Muscle of leg (tissue), 11 donors: ENCODE results near the gene RASAL3. TPM values are rescaled to one million over a fixed set of nuclear protein-coding genes. Genes with fewer than 3 reads are reported as not detected.
"Not testable (repeated sequence)": the region's sequence is repeated elsewhere in the genome, so short reads cannot be mapped to it uniquely, and the experiment has no call there.

ENCODE experiments used
- DNase-seq: peaks from one replicate; pipeline ENCODE4 v3.0.0; 2013
- H3K27ac ChIP-seq: one replicate; pipeline ENCODE4 v1.5.1; 2013; ENCODE audit warnings: mild to moderate bottlenecking, low read length, control low read depth
- H3K27me3 ChIP-seq: one replicate; pipeline ENCODE4 v1.6.1; 2013; ENCODE audit warnings: low read length; ENCODE audit not compliant: control insufficient read depth, insufficient read depth
- H3K36me3 ChIP-seq: one replicate; pipeline ENCODE4 v1.6.1; 2013; ENCODE audit warnings: low read length; ENCODE audit not compliant: control insufficient read depth, insufficient read depth
- H3K4me1 ChIP-seq: one replicate; pipeline ENCODE4 v1.6.1; 2013; ENCODE audit warnings: low read length; ENCODE audit not compliant: control insufficient read depth, insufficient read depth
- H3K4me3 ChIP-seq: one replicate; pipeline ENCODE4 v1.5.1; 2013; ENCODE audit warnings: low read length, control low read depth
- H3K9me3 ChIP-seq: replicated peaks from 2 replicates; pipeline ENCODE4 v1.6.1; 2013; ENCODE audit warnings: low read depth, low read length; ENCODE audit not compliant: control insufficient read depth
- WGBS: methylation state at CpG from one replicate; pipeline ENCODE4 v1.1.5; 2013; ENCODE audit warnings: missing lambda C conversion rate; ENCODE audit not compliant: insufficient coverage; 5-methylcytosine and 5-hydroxymethylcytosine counted together
- polyA plus RNA-seq, 8 donors: library from polyadenylated mRNA; unstranded; fragments of 120-200 nt; gene quantifications; one replicate each; pipeline versions ENCODE4 v1.2.1 to v1.2.3, GENCODE V29; 2013; ENCODE audit warnings: inconsistent platforms in 1 of 8, low replicate concordance in 1 of 8; ENCODE audit not compliant: insufficient read length in 8 of 8, insufficient read depth in 1 of 8
- total RNA-seq: library from RNA; stranded (reverse); fragments of 120-200 nt; gene quantifications from one replicate; pipeline ENCODE4 v1.2.4, GENCODE V29; 2013

Gene RASAL3
- total and polyA plus RNA-seq, 9 donors, result 0.71 to 2.0 (median 1.0) TPM

DNA sequence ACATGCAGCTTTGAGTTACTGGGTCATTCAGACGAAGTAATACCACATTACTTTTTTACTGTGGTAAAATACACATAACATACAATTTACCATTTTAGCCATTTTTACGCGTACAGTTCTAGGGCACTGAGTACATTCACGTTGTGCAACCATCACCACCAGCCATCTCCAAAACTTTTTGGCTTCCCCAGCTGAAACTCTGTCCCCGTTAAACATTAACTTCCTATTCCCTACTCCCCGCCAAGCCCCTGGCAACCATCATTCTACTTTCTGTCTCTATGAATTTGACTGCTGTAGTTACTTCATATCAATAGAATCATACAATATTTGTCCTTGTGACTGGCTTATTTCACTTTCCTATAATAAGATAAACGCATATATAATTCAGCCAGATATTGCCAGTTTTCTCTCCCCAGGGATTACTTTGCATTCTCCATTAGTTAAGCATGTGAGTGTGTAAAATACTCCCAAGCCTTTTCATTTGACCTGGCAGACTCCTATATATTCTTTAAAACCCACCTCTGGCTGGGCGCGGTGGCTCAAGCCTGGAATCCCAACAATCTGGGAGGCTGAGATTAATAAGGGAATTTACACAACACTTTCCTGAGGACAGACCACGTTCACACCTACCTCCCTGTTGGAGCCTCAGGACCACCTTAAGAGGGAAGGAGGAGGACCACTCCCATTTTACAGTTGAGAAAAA lies 34.0 kb upstream of the RASAL3 start:
- H3K4me3 ChIP-seq, result no peak overlapping the region
- DNase-seq, result no peak
- peaks cover 9% of the 10 kb centered on the region for H3K27me3 ChIP-seq
- WGBS, result 58% methylated on average over 5 of the region's 10 CpGs
- H3K9me3 ChIP-seq, result no peaks in the 10 kb centered on the region
- no peak overlapping the region for H3K27ac ChIP-seq
- H3K4me1 ChIP-seq, result no peaks in the 10 kb centered on the region
- H3K36me3 ChIP-seq, result no peaks in the 10 kb centered on the region

DNA sequence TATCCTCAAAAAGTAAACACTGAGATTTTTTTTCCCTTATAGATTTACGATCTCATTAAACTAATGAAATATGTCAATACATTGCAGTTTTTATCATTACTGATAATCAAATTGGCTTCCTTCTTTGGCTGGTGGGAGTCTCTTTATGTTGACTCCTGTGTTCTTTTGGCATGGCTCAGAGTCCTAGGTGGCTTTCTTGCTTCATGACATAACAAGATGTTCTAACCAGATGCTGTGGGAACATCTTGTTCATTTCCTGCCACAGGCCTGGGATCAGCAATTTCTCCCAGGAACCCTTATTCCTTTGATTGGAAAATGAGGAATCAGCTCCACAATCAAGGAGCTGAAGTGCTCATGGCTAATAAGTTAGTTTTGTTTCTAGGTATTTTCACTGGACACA lies 30.8 kb upstream of the RASAL3 start:
- Histone ChIP-seq H3K4me3 (no peak overlapping the region), H3K27me3 (peaks cover 5% of the 10 kb centered on the region), H3K4me1 (no peaks in the 10 kb centered on the region), H3K27ac (no peak overlapping the region), H3K36me3 (no peaks in the 10 kb centered on the region), H3K9me3 (no peaks in the 10 kb centered on the region)
- no CpG with 5 or more reads among the region's 1 CpG for WGBS
- DNase-seq, result no peak

- no peaks in the 10 kb centered on the region for H3K27me3 ChIP-seq
- peak; percentile 48 for DNase-seq
- H3K4me3 ChIP-seq, result no peak overlapping the region
- H3K9me3 ChIP-seq, result peaks cover 2% of the 10 kb centered on the region
- H3K4me1 ChIP-seq, result peaks cover 6% of the 10 kb centered on the region
- 42% methylated on average over 7 of the region's 13 CpGs for WGBS
- no peak overlapping the region for H3K27ac ChIP-seq
- H3K36me3 ChIP-seq, result no peaks in the 10 kb centered on the region
Measured at GRCh38 chr19:15488489-15489226, 24.3 kb upstream of the RASAL3 start.

- no peak for DNase-seq
- Histone ChIP-seq H3K4me1 (peaks cover 6% of the 10 kb centered on the region), H3K27ac (no peak overlapping the region), H3K9me3 (peaks cover 2% of the 10 kb centered on the region), H3K36me3 (no peaks in the 10 kb centered on the region), H3K4me3 (no peak overlapping the region), H3K27me3 (no peaks in the 10 kb centered on the region)
- 96% methylated on average over 2 of the region's 4 CpGs for WGBS
Measured at GRCh38 chr19:15487038-15487437, 22.7 kb upstream of the RASAL3 start.

GRCh38 chr19:15485768-15486167 lies 21.4 kb upstream of the RASAL3 start:
- H3K27me3 ChIP-seq, H3K4me3 ChIP-seq, H3K9me3 ChIP-seq, H3K4me1 ChIP-seq, DNase-seq, H3K27ac ChIP-seq, H3K36me3 ChIP-seq: not testable (repeated sequence)
- WGBS, result 71% methylated on average over 5 of the region's 5 CpGs

DNA sequence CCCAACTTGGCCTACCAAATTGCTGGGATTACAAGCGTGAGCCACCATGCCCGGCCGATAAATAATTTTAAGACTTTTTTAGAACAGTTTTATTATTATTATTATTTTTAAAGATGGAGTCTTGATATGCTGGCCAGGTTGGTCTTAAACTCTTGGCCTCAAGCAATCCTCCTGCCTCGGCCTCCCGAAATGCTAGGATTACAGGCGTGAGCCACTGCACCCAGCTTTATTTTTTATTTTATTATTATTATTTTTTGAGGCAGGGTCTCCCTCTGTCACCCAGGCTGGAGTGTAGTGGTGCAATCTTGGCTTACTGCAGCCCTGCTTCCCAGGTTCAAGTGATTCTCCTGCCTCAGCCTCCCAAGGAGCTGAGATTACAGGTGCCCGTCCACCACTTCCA lies 16.7 kb upstream of the RASAL3 start:
- not testable (repeated sequence) for H3K27me3 ChIP-seq, H3K9me3 ChIP-seq, H3K4me3 ChIP-seq, H3K36me3 ChIP-seq, DNase-seq, H3K27ac ChIP-seq, H3K4me1 ChIP-seq
- no CpG with 5 or more reads among the region's 7 CpGs for WGBS

GRCh38 chr19:15479391-15480345 lies 15.3 kb upstream of the RASAL3 start, which contains the start of gene PGLYRP2:
TSS of gene PGLYRP2 (minus strand) at chr19:15479501. CDS start at chr19:15479371, 130 bp downstream.
- Histone ChIP-seq H3K36me3 (no peaks in the 10 kb centered on the region), H3K27ac (no peak within 1 kb of the TSS), H3K4me1 (no peaks in the 10 kb centered on the region), H3K9me3 (no peaks in the 10 kb centered on the region), H3K27me3 (no peaks in the 10 kb centered on the region), H3K4me3 (no peak within 1 kb of the TSS)
- DNase-seq, result no peak
- 63% methylated on average over 11 of the region's 16 CpGs for WGBS

DNA sequence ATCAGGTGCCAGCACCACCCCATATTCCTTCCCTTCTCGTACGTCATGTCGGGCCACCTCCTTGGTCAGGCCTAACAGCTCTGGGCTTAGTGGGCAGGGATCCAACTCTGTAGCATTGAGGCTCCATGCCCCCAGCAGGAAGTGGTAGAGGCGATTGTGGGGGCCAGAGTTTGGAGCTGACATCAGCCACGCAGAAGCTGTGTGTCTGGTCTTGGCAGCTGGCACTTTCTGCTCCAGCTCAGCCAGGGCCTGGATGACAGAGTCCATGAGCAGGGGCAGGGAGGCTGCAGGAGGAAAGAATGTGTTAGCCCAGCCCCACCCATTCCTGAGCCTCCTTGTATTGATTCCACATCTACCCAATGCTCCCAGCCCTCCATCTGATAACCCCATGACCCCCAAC lies 12.0 kb upstream of the RASAL3 start:
- peaks cover 3% of the 10 kb centered on the region for H3K9me3 ChIP-seq
- H3K4me3 ChIP-seq, result no peak overlapping the region
- WGBS, result no CpG with 5 or more reads among the region's 5 CpGs
- H3K36me3 ChIP-seq, result no peaks in the 10 kb centered on the region
- H3K4me1 ChIP-seq, result no peaks in the 10 kb centered on the region
- no peak for DNase-seq
- H3K27me3 ChIP-seq, result peaks cover 8% of the 10 kb centered on the region
- no peak overlapping the region for H3K27ac ChIP-seq

GRCh38 chr19:15475611-15476010 lies 11.3 kb upstream of the RASAL3 start:
- H3K4me3 ChIP-seq, result no peak overlapping the region
- WGBS, result 87% methylated on average over 10 of the region's 10 CpGs
- H3K27ac ChIP-seq, result no peak overlapping the region
- H3K9me3 ChIP-seq, result peaks cover 3% of the 10 kb centered on the region
- peaks cover 12% of the 10 kb centered on the region for H3K27me3 ChIP-seq
- H3K4me1 ChIP-seq, result no peaks in the 10 kb centered on the region
- DNase-seq, result no peak
- H3K36me3 ChIP-seq, result no peaks in the 10 kb centered on the region

GRCh38 chr19:15475169-15475568 lies 10.8 kb upstream of the RASAL3 start:
- Histone ChIP-seq H3K27ac (no peak overlapping the region), H3K9me3 (peaks cover 3% of the 10 kb centered on the region), H3K27me3 (peaks cover 17% of the 10 kb centered on the region), H3K36me3 (no peaks in the 10 kb centered on the region), H3K4me1 (no peaks in the 10 kb centered on the region), H3K4me3 (no peak overlapping the region)
- WGBS, result no CpG with 5 or more reads among the region's 4 CpGs
- DNase-seq, result no peak
